GM18519 (cell line): ENCODE data around the gene AMZ2.
A peak's percentile ranks its signal among the peaks of the same experiment; 100 is the strongest.
"Not testable (repeated sequence)": the region's sequence is repeated elsewhere in the genome, so short reads cannot be mapped to it uniquely, and the experiment has no call there.

Source experiments
- ATAC-seq: cut with Tn5 transposase; IDR thresholded peaks from one replicate; pipeline ENCODE4 v1.9.1; 2021; ENCODE audit warnings: mild to moderate bottlenecking, moderate library complexity; ENCODE audit not compliant: unreplicated experiment, low FRiP score

Gene AMZ2

GRCh38 chr17:68219429-68219828 is 28.4 kb upstream of the AMZ2 start:
- ATAC-seq: not testable (repeated sequence)

GRCh38 chr17:68220186-68220585 is 27.7 kb upstream of the AMZ2 start:
- not testable (repeated sequence) for ATAC-seq

- not testable (repeated sequence) for ATAC-seq
These were observed 27.1 kb upstream of the AMZ2 start for GRCh38 chr17:68220786-68221185.

GRCh38 chr17:68221786-68222185 is 26.1 kb upstream of the AMZ2 start:
- no peak for ATAC-seq

- ATAC-seq: no peak
These were observed 25.2 kb upstream of the AMZ2 start for GRCh38 chr17:68222606-68223005.

- ATAC-seq: not testable (repeated sequence)
These were observed 22.8 kb upstream of the AMZ2 start for GRCh38 chr17:68225055-68225454.

- ATAC-seq: not testable (repeated sequence)
These were observed 19.7 kb upstream of the AMZ2 start for GRCh38 chr17:68228039-68228680.

- no peak for ATAC-seq
These were observed 18.8 kb upstream of the AMZ2 start for GRCh38 chr17:68228817-68229570.

GRCh38 chr17:68229619-68230018 is 18.2 kb upstream of the AMZ2 start:
- ATAC-seq: no peak

- not testable (repeated sequence) for ATAC-seq
These were observed 16.7 kb upstream of the AMZ2 start for GRCh38 chr17:68231131-68231530.

- no peak for ATAC-seq
These were observed 16.3 kb upstream of the AMZ2 start for GRCh38 chr17:68231541-68231940.

- not testable (repeated sequence) for ATAC-seq
These were observed 15.1 kb upstream of the AMZ2 start for GRCh38 chr17:68232741-68233140.

GRCh38 chr17:68234726-68235335 is 13.0 kb upstream of the AMZ2 start:
- ATAC-seq: not testable (repeated sequence)

- not testable (repeated sequence) for ATAC-seq
These were observed 12.5 kb upstream of the AMZ2 start for GRCh38 chr17:68235336-68235791.

- peak; percentile 81 for ATAC-seq
These were observed 10.3 kb upstream of the AMZ2 start for GRCh38 chr17:68237369-68238163.

- no peak for ATAC-seq
These were observed 9.5 kb upstream of the AMZ2 start for GRCh38 chr17:68238164-68238870.

- ATAC-seq: no peak
These were observed 9.0 kb upstream of the AMZ2 start for GRCh38 chr17:68238871-68239253.

GRCh38 chr17:68239632-68240366 is 8.0 kb upstream of the AMZ2 start:
- ATAC-seq: no peak

- no peak for ATAC-seq
These were observed 1.4 kb upstream of the AMZ2 start for GRCh38 chr17:68246271-68247028.
